GM12874 (cell line): ENCODE data around the gene AASS.

ENCODE experiments used
- TF ChIP-seq, protein P1 (sequence below): IDR thresholded peaks from 2 replicates; pipeline ENCODE4 v1.5.1; 2011; ENCODE audit warnings: low read depth, mild to moderate bottlenecking, control low read depth, low read length, moderate library complexity; ENCODE audit not compliant: insufficient read depth

Gene AASS

DNA sequence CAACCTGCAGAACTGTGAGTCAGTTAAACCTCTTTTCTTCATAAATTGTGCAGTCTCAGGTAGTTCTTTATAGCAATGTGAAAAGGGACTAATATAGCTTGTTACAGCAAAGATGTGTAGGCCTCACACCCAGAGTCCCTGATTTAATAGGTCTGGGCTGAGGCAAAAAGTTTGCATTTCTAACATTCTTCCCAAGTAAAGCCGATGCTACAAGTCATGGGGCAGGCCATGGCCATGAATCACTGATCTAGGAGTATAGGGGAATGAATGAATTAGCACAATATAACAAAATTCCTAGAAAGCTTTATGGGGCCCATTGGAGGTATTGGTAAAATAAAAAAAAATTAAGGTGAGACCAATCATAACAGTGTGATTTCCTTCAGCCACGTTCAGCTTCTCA is 11.5 kb upstream of the AASS start:
- TF ChIP-seq, protein P1, sequence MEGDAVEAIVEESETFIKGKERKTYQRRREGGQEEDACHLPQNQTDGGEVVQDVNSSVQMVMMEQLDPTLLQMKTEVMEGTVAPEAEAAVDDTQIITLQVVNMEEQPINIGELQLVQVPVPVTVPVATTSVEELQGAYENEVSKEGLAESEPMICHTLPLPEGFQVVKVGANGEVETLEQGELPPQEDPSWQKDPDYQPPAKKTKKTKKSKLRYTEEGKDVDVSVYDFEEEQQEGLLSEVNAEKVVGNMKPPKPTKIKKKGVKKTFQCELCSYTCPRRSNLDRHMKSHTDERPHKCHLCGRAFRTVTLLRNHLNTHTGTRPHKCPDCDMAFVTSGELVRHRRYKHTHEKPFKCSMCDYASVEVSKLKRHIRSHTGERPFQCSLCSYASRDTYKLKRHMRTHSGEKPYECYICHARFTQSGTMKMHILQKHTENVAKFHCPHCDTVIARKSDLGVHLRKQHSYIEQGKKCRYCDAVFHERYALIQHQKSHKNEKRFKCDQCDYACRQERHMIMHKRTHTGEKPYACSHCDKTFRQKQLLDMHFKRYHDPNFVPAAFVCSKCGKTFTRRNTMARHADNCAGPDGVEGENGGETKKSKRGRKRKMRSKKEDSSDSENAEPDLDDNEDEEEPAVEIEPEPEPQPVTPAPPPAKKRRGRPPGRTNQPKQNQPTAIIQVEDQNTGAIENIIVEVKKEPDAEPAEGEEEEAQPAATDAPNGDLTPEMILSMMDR, result no peak

DNA sequence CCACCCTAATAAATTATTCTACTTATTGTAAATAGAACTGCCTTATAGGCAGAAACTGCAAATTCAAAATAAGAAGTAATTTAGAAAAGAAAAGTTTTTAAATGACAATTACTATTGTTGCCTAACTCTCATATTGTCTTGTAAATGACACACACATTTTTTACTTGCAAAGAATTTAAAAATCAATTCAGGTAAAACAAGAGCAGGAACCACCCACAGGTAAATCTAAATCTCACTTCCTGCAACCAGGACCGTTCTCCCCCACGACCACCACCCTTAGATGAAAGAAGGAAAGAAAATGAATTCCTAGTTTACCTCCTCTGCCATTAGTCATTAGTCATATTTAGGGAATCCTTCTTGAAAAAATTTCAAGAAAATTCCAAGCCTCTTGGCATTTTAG is 4.8 kb upstream of the AASS start:
- TF ChIP-seq, protein P1, result no peak

DNA sequence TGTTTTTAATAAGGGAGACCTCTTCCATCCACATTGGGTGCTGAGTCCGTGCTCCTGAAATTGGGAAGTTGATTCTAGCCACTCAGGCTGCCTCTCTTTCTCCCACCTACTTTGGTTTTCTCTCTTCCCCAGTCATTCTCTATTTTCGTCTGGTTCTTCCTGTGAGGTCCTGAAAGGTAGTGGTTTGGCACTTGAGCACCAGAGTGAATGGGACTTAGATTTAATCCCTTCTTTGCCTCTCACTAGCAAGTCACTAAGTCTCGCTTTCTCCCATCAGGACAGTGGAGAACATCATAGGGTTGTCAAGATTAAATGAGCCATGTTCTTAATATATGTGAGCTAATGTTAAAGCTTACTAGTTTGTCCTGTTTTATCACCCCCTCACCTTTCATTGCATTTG is 4.0 kb upstream of the AASS start:
- TF ChIP-seq, protein P1, result no peak

DNA sequence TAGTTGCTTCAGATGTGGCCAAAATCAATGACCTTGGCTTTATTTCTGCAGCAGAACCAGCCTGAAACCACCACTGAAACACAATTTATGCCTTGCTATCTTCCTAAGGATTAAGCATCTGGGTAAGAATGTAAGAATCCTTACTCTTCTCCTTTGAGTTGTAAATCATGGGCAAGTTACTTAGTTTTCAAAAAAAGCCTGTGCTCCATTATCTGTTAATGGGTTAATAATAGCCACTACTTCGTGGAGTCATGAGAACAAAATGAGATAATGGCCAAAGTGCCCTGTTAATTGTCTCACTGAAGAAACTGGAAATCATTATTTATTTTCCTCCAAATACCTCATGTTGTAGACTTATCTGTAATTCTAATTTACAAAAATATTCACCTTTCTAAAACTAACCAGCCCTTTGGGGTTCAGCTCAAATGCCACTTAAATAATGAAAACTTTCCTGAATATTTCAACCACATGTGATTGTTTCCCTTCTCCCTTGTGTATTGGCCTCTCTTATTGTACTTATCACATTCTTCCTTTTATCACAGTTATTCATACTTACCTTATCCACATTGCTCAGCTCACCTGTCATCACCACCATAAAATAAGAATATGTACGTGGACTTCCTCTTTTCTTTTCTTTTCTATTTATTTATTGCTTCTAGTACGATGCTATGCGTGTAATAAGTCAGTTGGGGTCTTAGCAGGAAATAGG is 2.0 kb upstream of the AASS start:
- TF ChIP-seq, protein P1, result no peak

DNA sequence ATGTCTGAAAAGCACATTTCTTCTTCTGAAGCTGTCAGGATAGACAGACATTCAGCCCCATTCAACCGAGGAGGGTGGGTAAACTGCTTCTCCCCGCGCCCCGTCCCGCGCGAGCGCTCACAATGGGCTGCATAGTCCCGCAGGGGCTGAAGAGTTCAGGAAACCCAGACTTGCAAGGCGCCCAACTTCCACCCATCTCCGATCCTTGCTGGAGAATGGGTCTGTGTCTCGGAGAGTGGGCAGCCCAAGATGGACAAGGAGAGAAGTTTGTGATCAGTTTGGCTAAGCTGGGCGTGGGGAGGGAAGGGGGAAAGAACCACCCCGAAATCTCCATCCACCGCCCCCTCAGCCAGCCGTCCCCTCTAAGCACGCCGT is 686 bp downstream of the AASS start:
- TF ChIP-seq, protein P1, result no peak

DNA sequence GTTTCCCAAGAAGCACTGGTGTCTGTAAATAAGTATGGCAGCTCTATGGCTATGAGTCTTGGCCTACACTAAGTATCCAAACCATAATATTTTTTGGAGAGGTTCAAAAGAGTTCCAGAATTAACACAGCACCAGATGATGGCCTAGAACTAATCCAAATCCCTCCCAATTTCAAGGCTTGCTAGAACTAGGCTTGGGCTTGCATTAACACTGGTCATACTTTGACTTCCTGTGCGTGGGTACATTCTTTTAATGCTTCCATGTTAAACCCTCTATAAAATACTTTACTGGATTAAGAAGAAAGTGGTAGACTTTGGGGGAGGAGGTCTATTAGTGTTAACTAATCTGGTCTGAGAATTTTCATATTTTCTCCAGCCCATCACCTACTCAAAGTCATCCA is 3.1 kb downstream of the AASS start:
- TF ChIP-seq, protein P1, result no peak

DNA sequence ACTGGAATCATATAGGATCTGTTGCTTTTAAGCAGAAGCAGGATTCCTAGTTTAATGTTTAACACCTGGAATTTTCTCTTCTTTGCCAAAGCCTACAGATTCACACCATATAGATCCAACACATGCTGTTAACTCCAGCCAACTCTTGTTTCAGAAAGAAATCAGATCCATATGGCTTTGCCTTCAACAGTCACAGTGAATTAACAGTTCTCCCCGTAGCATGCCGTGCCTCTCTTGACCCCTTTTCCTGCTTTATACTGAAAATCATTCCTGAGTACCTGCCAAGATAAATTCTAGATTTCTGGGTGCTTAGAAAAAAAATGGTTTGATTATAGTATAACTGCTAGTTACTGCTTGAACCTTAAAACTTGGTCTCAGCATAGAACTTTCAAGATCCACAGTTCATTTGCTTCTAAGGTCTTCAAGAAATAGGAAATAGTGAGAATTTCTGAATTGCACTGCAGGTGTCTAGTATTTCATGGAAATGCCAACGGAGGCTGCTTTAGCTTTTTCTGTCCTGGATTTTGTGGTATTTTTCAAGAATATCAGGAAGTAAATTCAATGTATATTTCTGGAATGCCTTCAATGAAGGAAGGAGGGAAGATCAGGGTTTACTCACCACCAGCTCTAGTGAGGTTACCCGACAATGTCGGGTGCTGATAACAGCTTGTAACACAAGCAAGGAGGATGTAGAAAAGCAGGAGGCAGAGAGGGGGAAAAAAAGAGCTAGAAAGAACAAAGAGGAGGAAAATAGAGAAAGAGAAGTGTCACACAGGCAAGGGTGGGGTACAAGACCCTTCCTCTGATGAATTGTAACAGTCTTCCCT is 6.6 kb downstream of the AASS start:
- TF ChIP-seq, protein P1, result no peak
